ENCODE data around the gene ABCB7.

ABCB7 gene

DNA sequence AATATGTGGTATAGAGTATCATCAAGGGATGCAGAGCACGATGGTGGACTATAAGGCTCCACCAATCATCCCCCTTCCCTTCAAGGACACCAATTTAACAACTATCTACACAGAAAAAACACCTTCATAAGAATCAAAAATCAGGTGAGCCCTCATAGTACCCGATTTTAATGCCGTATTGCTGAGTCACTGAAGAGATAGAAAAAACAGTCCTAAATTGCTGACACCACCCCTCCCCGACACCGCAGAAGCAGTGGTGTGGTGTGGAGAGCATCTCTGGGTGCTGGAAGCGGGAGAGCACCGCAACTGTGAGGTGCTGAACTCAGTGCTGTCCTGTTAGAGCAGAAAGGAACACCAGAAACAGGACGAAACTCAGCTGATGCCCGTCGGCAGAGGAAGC, 49.3 kb downstream of the ABCB7 start:
- Histone ChIP-seq H3K4me1 (ENCODE audit: control insufficient read depth in 1 of 2, insufficient read depth in 2 of 2, low read length in 2 of 2) (no peaks in the 10 kb centered on the region), H3K9me3 (ENCODE audit: control insufficient read depth in 1 of 2, low read length in 2 of 2) (no peaks in the 10 kb centered on the region), H3K9ac (ENCODE audit: low read depth in 1 of 2, low read length in 2 of 2) (no peak overlapping the region), H3K27ac (ENCODE audit: low read depth, low read length) (no peak overlapping the region), H3K4me3 (ENCODE audit: low read depth in 1 of 2, low read length in 2 of 2) (no peak overlapping the region), H3K36me3 (ENCODE audit: control insufficient read depth in 1 of 2, insufficient read depth in 2 of 2, low read length in 2 of 2) (peaks cover 0 to 5% of the 10 kb centered on the region in 2 donors), H3K27me3 (ENCODE audit: control insufficient read depth in 1 of 2, insufficient read depth in 2 of 2, low read length in 2 of 2) (no peaks in the 10 kb centered on the region)

- H3K9ac ChIP-seq (ENCODE audit: low read depth in 1 of 2, low read length in 2 of 2), result no peak overlapping the region
- no peaks in the 10 kb centered on the region for H3K9me3 ChIP-seq (ENCODE audit: control insufficient read depth in 1 of 2, low read length in 2 of 2)
- H3K4me1 ChIP-seq (ENCODE audit: control insufficient read depth in 1 of 2, insufficient read depth in 2 of 2, low read length in 2 of 2), result no peaks in the 10 kb centered on the region
- H3K36me3 ChIP-seq (ENCODE audit: control insufficient read depth in 1 of 2, insufficient read depth in 2 of 2, low read length in 2 of 2), result no peaks in the 10 kb centered on the region
- H3K27me3 ChIP-seq (ENCODE audit: control insufficient read depth in 1 of 2, insufficient read depth in 2 of 2, low read length in 2 of 2), result no peaks in the 10 kb centered on the region
- H3K4me3 ChIP-seq (ENCODE audit: low read depth in 1 of 2, low read length in 2 of 2), result no peak overlapping the region
- H3K27ac ChIP-seq (ENCODE audit: low read depth, low read length), result no peak overlapping the region
Observed at GRCh38 chrX:75096331-75096730, 59.8 kb downstream of the ABCB7 start.

- no peaks in the 10 kb centered on the region for H3K9me3 ChIP-seq (ENCODE audit: control insufficient read depth in 1 of 2, low read length in 2 of 2)
- H3K27ac ChIP-seq (ENCODE audit: low read depth, low read length), result no peak overlapping the region
- H3K9ac ChIP-seq (ENCODE audit: low read depth in 1 of 2, low read length in 2 of 2), result no peak overlapping the region
- peaks cover 0 to 3% of the 10 kb centered on the region in 2 donors for H3K4me1 ChIP-seq (ENCODE audit: control insufficient read depth in 1 of 2, insufficient read depth in 2 of 2, low read length in 2 of 2)
- no peaks in the 10 kb centered on the region for H3K36me3 ChIP-seq (ENCODE audit: control insufficient read depth in 1 of 2, insufficient read depth in 2 of 2, low read length in 2 of 2)
- H3K4me3 ChIP-seq (ENCODE audit: low read depth in 1 of 2, low read length in 2 of 2), result no peak overlapping the region
- no peaks in the 10 kb centered on the region for H3K27me3 ChIP-seq (ENCODE audit: control insufficient read depth in 1 of 2, insufficient read depth in 2 of 2, low read length in 2 of 2)
Observed at GRCh38 chrX:75086731-75087195, 69.3 kb downstream of the ABCB7 start.

- Histone ChIP-seq H3K9ac (ENCODE audit: low read depth in 1 of 2, low read length in 2 of 2) (no peak overlapping the region), H3K9me3 (ENCODE audit: control insufficient read depth in 1 of 2, low read length in 2 of 2) (no peaks in the 10 kb centered on the region), H3K4me1 (ENCODE audit: control insufficient read depth in 1 of 2, insufficient read depth in 2 of 2, low read length in 2 of 2) (peaks cover 0 to 3% of the 10 kb centered on the region in 2 donors), H3K36me3 (ENCODE audit: control insufficient read depth in 1 of 2, insufficient read depth in 2 of 2, low read length in 2 of 2) (no peaks in the 10 kb centered on the region), H3K27ac (ENCODE audit: low read depth, low read length) (no peak overlapping the region), H3K27me3 (ENCODE audit: control insufficient read depth in 1 of 2, insufficient read depth in 2 of 2, low read length in 2 of 2) (no peaks in the 10 kb centered on the region), H3K4me3 (ENCODE audit: low read depth in 1 of 2, low read length in 2 of 2) (no peak overlapping the region)
Observed at GRCh38 chrX:75084757-75085156, 71.3 kb downstream of the ABCB7 start.

DNA sequence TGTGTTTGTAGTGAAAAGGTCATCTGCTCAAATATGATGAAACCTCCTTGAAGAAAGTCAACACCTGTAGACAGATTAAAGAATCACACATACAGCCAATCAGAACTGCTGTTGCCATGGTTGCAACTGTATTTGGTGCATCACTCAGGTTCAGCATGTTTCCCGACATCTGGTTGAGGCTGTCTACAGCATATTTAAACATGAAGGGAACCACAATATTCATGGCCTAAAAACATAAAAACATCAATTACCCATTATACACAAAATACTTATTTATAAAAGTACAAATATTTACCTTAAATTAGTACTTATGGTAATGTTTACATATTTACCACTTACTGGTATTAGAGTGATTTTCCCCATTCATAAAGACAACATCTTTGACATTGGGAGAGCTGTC, 79.7 kb downstream of the ABCB7 start:
- no peak overlapping the region for H3K27ac ChIP-seq (ENCODE audit: low read depth, low read length)
- no peaks in the 10 kb centered on the region for H3K36me3 ChIP-seq (ENCODE audit: control insufficient read depth in 1 of 2, insufficient read depth in 2 of 2, low read length in 2 of 2)
- H3K9ac ChIP-seq (ENCODE audit: low read depth in 1 of 2, low read length in 2 of 2), result no peak overlapping the region
- H3K27me3 ChIP-seq (ENCODE audit: control insufficient read depth in 1 of 2, insufficient read depth in 2 of 2, low read length in 2 of 2), result no peaks in the 10 kb centered on the region
- H3K4me3 ChIP-seq (ENCODE audit: low read depth in 1 of 2, low read length in 2 of 2), result no peak overlapping the region
- H3K9me3 ChIP-seq (ENCODE audit: control insufficient read depth in 1 of 2, low read length in 2 of 2), result no peaks in the 10 kb centered on the region
- no peaks in the 10 kb centered on the region for H3K4me1 ChIP-seq (ENCODE audit: control insufficient read depth in 1 of 2, insufficient read depth in 2 of 2, low read length in 2 of 2)

DNA sequence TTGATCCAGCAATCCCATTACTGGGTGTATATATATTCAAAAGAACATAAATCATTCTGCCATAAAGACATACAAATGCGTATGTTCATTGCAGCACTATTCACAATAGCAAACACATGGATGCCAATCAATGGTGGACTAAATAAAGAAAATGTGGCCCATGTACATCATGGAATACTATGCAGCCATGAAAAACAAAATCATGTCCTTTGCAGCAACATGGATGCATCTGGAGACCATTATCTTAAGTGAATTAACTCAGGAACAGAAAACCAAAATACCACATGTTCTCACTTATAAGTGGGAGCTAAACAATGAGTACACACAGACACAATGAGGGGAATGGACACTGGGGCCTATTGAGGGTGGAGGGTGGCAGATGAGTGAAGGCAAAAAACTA, 81.6 kb downstream of the ABCB7 start:
- no peaks in the 10 kb centered on the region for H3K4me1 ChIP-seq (ENCODE audit: control insufficient read depth in 1 of 2, insufficient read depth in 2 of 2, low read length in 2 of 2)
- H3K27me3 ChIP-seq (ENCODE audit: control insufficient read depth in 1 of 2, insufficient read depth in 2 of 2, low read length in 2 of 2), result no peaks in the 10 kb centered on the region
- no peaks in the 10 kb centered on the region for H3K9me3 ChIP-seq (ENCODE audit: control insufficient read depth in 1 of 2, low read length in 2 of 2)
- no peak overlapping the region for H3K4me3 ChIP-seq (ENCODE audit: low read depth in 1 of 2, low read length in 2 of 2)
- H3K9ac ChIP-seq (ENCODE audit: low read depth in 1 of 2, low read length in 2 of 2), result no peak overlapping the region
- no peak overlapping the region for H3K27ac ChIP-seq (ENCODE audit: low read depth, low read length)
- H3K36me3 ChIP-seq (ENCODE audit: control insufficient read depth in 1 of 2, insufficient read depth in 2 of 2, low read length in 2 of 2), result peaks cover 0 to 6% of the 10 kb centered on the region in 2 donors

GRCh38 chrX:75071334-75071733, 84.7 kb downstream of the ABCB7 start:
- Histone ChIP-seq H3K27ac (ENCODE audit: low read depth, low read length) (no peak overlapping the region), H3K9ac (ENCODE audit: low read depth in 1 of 2, low read length in 2 of 2) (no peak overlapping the region), H3K4me3 (ENCODE audit: low read depth in 1 of 2, low read length in 2 of 2) (no peak overlapping the region), H3K27me3 (ENCODE audit: control insufficient read depth in 1 of 2, insufficient read depth in 2 of 2, low read length in 2 of 2) (no peaks in the 10 kb centered on the region), H3K4me1 (ENCODE audit: control insufficient read depth in 1 of 2, insufficient read depth in 2 of 2, low read length in 2 of 2) (no peaks in the 10 kb centered on the region), H3K36me3 (ENCODE audit: control insufficient read depth in 1 of 2, insufficient read depth in 2 of 2, low read length in 2 of 2) (peaks cover 0 to 14% of the 10 kb centered on the region in 2 donors), H3K9me3 (ENCODE audit: control insufficient read depth in 1 of 2, low read length in 2 of 2) (no peaks in the 10 kb centered on the region)

DNA sequence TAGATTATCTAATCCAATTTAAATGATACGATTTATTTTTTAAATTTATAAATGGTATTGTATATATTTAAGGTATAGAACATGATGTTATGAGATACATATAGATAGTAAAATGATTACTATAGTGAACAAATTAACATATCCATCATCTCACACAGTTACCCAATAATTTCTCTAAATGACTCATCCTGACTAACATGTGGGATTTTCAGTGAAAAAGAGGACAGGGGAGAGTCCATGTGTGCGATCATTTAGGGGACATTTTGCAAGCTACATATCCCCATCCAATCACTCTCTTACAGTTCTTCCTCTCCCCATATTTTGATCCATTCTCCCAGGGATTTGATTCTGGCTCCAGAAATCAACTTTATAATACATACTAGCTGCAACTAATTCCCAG, 88.2 kb downstream of the ABCB7 start:
- Histone ChIP-seq H3K27ac (ENCODE audit: low read depth, low read length) (no peak overlapping the region), H3K9me3 (ENCODE audit: control insufficient read depth in 1 of 2, low read length in 2 of 2) (no peaks in the 10 kb centered on the region), H3K9ac (ENCODE audit: low read depth in 1 of 2, low read length in 2 of 2) (no peak overlapping the region), H3K27me3 (ENCODE audit: control insufficient read depth in 1 of 2, insufficient read depth in 2 of 2, low read length in 2 of 2) (no peaks in the 10 kb centered on the region), H3K4me1 (ENCODE audit: control insufficient read depth in 1 of 2, insufficient read depth in 2 of 2, low read length in 2 of 2) (no peaks in the 10 kb centered on the region), H3K36me3 (ENCODE audit: control insufficient read depth in 1 of 2, insufficient read depth in 2 of 2, low read length in 2 of 2) (peaks cover 0 to 14% of the 10 kb centered on the region in 2 donors), H3K4me3 (ENCODE audit: low read depth in 1 of 2, low read length in 2 of 2) (no peak overlapping the region)

- no peaks in the 10 kb centered on the region for H3K27me3 ChIP-seq (ENCODE audit: control insufficient read depth in 1 of 2, insufficient read depth in 2 of 2, low read length in 2 of 2)
- H3K4me3 ChIP-seq (ENCODE audit: low read depth in 1 of 2, low read length in 2 of 2), result no peak overlapping the region
- no peaks in the 10 kb centered on the region for H3K9me3 ChIP-seq (ENCODE audit: control insufficient read depth in 1 of 2, low read length in 2 of 2)
- peaks cover 0 to 3% of the 10 kb centered on the region in 2 donors for H3K36me3 ChIP-seq (ENCODE audit: control insufficient read depth in 1 of 2, insufficient read depth in 2 of 2, low read length in 2 of 2)
- H3K9ac ChIP-seq (ENCODE audit: low read depth in 1 of 2, low read length in 2 of 2), result no peak overlapping the region
- no peaks in the 10 kb centered on the region for H3K4me1 ChIP-seq (ENCODE audit: control insufficient read depth in 1 of 2, insufficient read depth in 2 of 2, low read length in 2 of 2)
- H3K27ac ChIP-seq (ENCODE audit: low read depth, low read length), result no peak overlapping the region
Observed at GRCh38 chrX:75061701-75062100, 94.4 kb downstream of the ABCB7 start.

DNA sequence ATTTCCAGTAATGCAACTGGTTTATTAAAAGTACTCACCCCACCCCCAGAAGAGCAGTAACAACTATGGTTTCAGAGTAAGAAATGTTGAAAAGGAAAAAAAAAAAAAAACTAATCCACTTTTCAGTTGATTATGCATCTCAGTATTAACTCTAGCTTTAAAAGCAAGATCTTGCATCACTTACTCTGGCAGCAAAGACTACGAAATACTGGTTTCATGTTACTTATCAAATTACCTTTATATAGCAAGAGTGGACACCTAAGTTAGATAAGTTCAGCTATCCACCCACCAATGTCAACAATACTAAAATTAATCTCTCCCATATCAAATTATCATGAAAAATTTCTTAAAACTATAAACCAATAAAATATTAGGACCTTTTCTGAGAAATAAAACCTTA, 105.0 kb downstream of the ABCB7 start:
- no peak overlapping the region for H3K27ac ChIP-seq (ENCODE audit: low read depth, low read length)
- H3K27me3 ChIP-seq (ENCODE audit: control insufficient read depth in 1 of 2, insufficient read depth in 2 of 2, low read length in 2 of 2), result no peaks in the 10 kb centered on the region
- H3K4me3 ChIP-seq (ENCODE audit: low read depth in 1 of 2, low read length in 2 of 2), result no peak overlapping the region
- H3K36me3 ChIP-seq (ENCODE audit: control insufficient read depth in 1 of 2, insufficient read depth in 2 of 2, low read length in 2 of 2), result no peaks in the 10 kb centered on the region
- no peaks in the 10 kb centered on the region for H3K9me3 ChIP-seq (ENCODE audit: control insufficient read depth in 1 of 2, low read length in 2 of 2)
- H3K9ac ChIP-seq (ENCODE audit: low read depth in 1 of 2, low read length in 2 of 2), result no peak overlapping the region
- no peaks in the 10 kb centered on the region for H3K4me1 ChIP-seq (ENCODE audit: control insufficient read depth in 1 of 2, insufficient read depth in 2 of 2, low read length in 2 of 2)

GRCh38 chrX:75045369-75045768, 110.7 kb downstream of the ABCB7 start:
- no peak overlapping the region for H3K27ac ChIP-seq (ENCODE audit: low read depth, low read length)
- no peak overlapping the region for H3K4me3 ChIP-seq (ENCODE audit: low read depth in 1 of 2, low read length in 2 of 2)
- H3K27me3 ChIP-seq (ENCODE audit: control insufficient read depth in 1 of 2, insufficient read depth in 2 of 2, low read length in 2 of 2), result no peaks in the 10 kb centered on the region

More at GRCh38 chrX:75045369-75045768, 110.7 kb downstream of the ABCB7 start:
- H3K36me3 ChIP-seq (ENCODE audit: control insufficient read depth in 1 of 2, insufficient read depth in 2 of 2, low read length in 2 of 2), result no peaks in the 10 kb centered on the region
- no peaks in the 10 kb centered on the region for H3K9me3 ChIP-seq (ENCODE audit: control insufficient read depth in 1 of 2, low read length in 2 of 2)
- H3K9ac ChIP-seq (ENCODE audit: low read depth in 1 of 2, low read length in 2 of 2), result no peak overlapping the region
- H3K4me1 ChIP-seq (ENCODE audit: control insufficient read depth in 1 of 2, insufficient read depth in 2 of 2, low read length in 2 of 2), result no peaks in the 10 kb centered on the region
